ENCODE results near the gene ABCA4. TPM values are rescaled to one million over a fixed set of nuclear protein-coding genes. Genes with fewer than 3 reads are reported as not detected.

The ABCA4 gene
- total RNA-seq, 1 donor from 2014 or later: 0.49 TPM

DNA sequence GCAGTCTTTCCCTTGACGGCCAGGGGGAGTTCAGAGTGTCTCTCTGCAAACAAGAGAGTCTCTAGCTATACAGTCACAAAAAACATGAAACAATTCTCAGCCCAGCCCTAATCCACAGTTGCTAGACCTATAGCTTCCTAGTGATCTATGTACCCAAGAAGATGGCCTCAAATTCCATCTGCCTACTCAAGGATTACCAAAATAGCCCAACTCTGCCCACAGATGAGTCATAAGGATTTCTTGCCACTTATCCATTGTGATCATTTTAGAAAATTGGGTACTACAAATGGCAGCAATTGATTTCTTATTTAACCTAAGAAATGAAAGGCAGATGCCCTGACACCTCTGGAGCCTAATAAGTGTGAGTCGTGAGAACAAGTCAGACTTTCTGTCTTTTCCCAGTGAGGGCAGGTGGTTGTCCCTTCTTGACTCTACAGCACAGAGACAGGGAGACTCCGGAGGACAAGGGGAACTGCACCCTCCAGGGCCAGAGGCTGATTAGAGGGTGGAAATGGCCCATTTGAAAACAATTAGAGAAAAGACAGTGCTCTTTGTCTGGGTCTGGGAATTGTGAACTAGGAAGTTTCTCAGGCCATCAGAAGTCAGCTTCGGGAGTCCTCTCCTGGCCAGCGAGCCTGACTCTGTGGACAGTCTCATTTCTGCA lies 65.4 kb downstream of the ABCA4 start:
- Histone ChIP-seq H3K36me3 (no peaks in the 10 kb centered on the region), H3K4me3 (no peak overlapping the region), H3K27me3 (no peaks in the 10 kb centered on the region), H3K9me3 (no peaks in the 10 kb centered on the region), H3K4me1 (no peaks in the 10 kb centered on the region), H3K27ac (no peak overlapping the region)
- TF ChIP-seq POLR2AphosphoS5 (IDR thresholded peaks at IDR 0.05; ENCODE audit: insufficient read depth in 1 of 2, low read depth in 1 of 2): no peak
- no peak for TF ChIP-seq POLR2A (IDR thresholded peaks at IDR 0.05)
- TF ChIP-seq, protein P1, sequence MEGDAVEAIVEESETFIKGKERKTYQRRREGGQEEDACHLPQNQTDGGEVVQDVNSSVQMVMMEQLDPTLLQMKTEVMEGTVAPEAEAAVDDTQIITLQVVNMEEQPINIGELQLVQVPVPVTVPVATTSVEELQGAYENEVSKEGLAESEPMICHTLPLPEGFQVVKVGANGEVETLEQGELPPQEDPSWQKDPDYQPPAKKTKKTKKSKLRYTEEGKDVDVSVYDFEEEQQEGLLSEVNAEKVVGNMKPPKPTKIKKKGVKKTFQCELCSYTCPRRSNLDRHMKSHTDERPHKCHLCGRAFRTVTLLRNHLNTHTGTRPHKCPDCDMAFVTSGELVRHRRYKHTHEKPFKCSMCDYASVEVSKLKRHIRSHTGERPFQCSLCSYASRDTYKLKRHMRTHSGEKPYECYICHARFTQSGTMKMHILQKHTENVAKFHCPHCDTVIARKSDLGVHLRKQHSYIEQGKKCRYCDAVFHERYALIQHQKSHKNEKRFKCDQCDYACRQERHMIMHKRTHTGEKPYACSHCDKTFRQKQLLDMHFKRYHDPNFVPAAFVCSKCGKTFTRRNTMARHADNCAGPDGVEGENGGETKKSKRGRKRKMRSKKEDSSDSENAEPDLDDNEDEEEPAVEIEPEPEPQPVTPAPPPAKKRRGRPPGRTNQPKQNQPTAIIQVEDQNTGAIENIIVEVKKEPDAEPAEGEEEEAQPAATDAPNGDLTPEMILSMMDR (IDR thresholded peaks at IDR 0.05): no peak
- intact Hi-C loops (cut with DNase I): no loop called here
- no peak for DNase-seq (ENCODE audit: extremely low spot score in 2 of 2)

GRCh38 chr1:94050675-94051074 lies 70.3 kb downstream of the ABCA4 start:
- intact Hi-C loops (cut with DNase I): no loop called here
- H3K36me3 ChIP-seq: no peaks in the 10 kb centered on the region

GRCh38 chr1:94050254-94050653 lies 70.7 kb downstream of the ABCA4 start:
- H3K27me3 ChIP-seq: no peaks in the 10 kb centered on the region
- intact Hi-C loops (cut with DNase I): no loop called here
- TF ChIP-seq, protein P1 (IDR thresholded peaks at IDR 0.05): no peak
- TF ChIP-seq POLR2AphosphoS5 (IDR thresholded peaks at IDR 0.05; ENCODE audit: insufficient read depth in 1 of 2, low read depth in 1 of 2) (no peak), POLR2A (IDR thresholded peaks at IDR 0.05) (no peak)
- H3K27ac ChIP-seq: no peak overlapping the region
- no peak overlapping the region for H3K4me3 ChIP-seq
- H3K36me3 ChIP-seq: no peaks in the 10 kb centered on the region
- no peaks in the 10 kb centered on the region for H3K9me3 ChIP-seq
- peaks cover 7% of the 10 kb centered on the region for H3K4me1 ChIP-seq
- DNase-seq (ENCODE audit: extremely low spot score in 2 of 2): no peak

More at GRCh38 chr1:94050675-94051074, 70.3 kb downstream of the ABCA4 start:
- Histone ChIP-seq H3K27ac (no peak overlapping the region), H3K27me3 (no peaks in the 10 kb centered on the region), H3K4me1 (peaks cover 3% of the 10 kb centered on the region), H3K4me3 (no peak overlapping the region), H3K9me3 (no peaks in the 10 kb centered on the region)
- TF ChIP-seq POLR2AphosphoS5 (IDR thresholded peaks at IDR 0.05; ENCODE audit: insufficient read depth in 1 of 2, low read depth in 1 of 2) (no peak), POLR2A (IDR thresholded peaks at IDR 0.05) (no peak)
- TF ChIP-seq, protein P1 (IDR thresholded peaks at IDR 0.05): no peak
- DNase-seq (ENCODE audit: extremely low spot score in 2 of 2): no peak

GRCh38 chr1:94049791-94050190 lies 71.2 kb downstream of the ABCA4 start:
- H3K36me3 ChIP-seq: no peaks in the 10 kb centered on the region
- DNase-seq (ENCODE audit: extremely low spot score in 2 of 2): no peak
- peaks cover 10% of the 10 kb centered on the region for H3K4me1 ChIP-seq
- no peaks in the 10 kb centered on the region for H3K9me3 ChIP-seq
- intact Hi-C loops (cut with DNase I): loop anchor here (5.0 kb wide), 1 partner anchor 288 kb away; no protein-coding TSS in a partner anchor
- TF ChIP-seq, protein P1 (IDR thresholded peaks at IDR 0.05): no peak
- no peak for TF ChIP-seq POLR2A (IDR thresholded peaks at IDR 0.05)
- no peak for TF ChIP-seq POLR2AphosphoS5 (IDR thresholded peaks at IDR 0.05; ENCODE audit: insufficient read depth in 1 of 2, low read depth in 1 of 2)
- H3K4me3 ChIP-seq: no peak overlapping the region
- H3K27ac ChIP-seq: no peak overlapping the region
- no peaks in the 10 kb centered on the region for H3K27me3 ChIP-seq
